Activated T-cell treated with anti-CD3 and anti-CD28 coated beads for 1 hour (primary cell): ENCODE data around the gene C21orf91.
"Not testable (repeated sequence)": the region's sequence is repeated elsewhere in the genome, so short reads cannot be mapped to it uniquely, and the experiment has no call there.

Source experiments
- DNase-seq: peaks from one replicate; pipeline ENCODE4 v3.0.0-alpha.2; 2020; ENCODE audit warnings: low read depth

C21orf91 gene

DNA sequence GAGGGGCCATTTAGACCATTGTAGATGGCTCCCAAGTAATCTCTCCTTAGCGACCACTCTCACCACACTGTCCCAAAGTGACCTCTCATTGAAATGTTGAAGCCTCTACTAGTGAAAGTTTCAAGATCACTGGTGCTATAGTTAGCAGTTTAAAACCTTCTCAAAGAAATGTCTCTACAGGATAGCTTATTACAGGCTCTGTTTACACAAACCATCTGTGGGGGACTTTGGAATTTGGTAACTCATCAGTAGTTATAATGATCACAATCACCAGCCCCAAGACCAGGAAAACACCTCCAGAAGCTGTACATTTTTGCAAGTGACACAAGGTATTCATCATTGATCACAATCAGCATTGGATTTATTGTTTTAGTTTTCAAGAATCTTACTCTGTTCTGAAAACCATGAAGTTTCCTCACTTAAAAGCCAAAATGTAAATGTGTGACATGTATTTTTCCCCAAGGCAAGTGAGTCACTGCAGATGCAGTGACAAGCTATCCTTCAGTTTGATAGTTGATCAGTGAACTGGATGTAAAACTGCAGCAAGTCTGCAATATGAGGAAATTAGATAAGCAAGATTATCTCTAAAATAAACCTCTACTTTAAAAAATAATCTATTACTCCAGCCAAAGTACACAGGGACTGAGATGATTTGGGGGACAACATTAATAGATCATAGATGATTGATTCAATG is 41.9 kb downstream of the C21orf91 start:
- DNase-seq, result no peak

DNA sequence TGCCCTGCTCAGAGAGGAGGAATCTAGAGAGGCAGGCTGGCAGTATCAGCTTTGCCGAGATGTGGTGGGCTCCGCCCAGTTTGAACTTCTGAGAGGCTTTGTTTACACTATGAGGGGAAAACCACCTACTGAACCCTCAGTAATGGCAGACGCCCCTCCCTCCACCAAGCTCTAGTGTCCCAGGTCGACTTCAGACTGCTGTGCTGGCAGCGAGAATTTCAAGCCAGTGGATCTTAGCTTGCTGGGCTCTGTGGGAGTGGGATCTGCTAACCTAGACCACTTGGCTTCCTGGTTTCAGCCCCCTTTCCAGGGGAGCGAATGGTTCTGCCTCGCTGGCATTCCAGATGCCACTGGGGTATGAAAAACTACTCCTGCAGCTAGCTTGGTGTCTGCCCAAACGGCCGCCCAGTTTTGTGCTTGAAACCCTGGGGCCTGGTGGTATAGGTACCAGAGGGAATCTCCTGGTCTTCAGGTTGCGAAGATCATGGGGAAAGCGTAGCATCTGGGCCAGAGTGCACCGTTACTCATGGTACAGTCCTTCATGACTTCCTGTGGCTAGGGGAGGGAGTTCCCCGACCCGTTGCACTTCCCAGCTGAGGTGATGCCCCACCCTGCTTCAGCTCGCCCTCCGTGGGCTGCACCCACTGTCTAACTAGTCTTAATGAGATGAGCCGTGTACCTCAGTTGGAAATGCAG is 43.6 kb downstream of the C21orf91 start:
- no peak for DNase-seq

GRCh38 chr21:17775021-17775420 is 44.1 kb downstream of the C21orf91 start:
- not testable (repeated sequence) for DNase-seq

- no peak for DNase-seq
Observed at GRCh38 chr21:17769447-17769845, 49.7 kb downstream of the C21orf91 start.

DNA sequence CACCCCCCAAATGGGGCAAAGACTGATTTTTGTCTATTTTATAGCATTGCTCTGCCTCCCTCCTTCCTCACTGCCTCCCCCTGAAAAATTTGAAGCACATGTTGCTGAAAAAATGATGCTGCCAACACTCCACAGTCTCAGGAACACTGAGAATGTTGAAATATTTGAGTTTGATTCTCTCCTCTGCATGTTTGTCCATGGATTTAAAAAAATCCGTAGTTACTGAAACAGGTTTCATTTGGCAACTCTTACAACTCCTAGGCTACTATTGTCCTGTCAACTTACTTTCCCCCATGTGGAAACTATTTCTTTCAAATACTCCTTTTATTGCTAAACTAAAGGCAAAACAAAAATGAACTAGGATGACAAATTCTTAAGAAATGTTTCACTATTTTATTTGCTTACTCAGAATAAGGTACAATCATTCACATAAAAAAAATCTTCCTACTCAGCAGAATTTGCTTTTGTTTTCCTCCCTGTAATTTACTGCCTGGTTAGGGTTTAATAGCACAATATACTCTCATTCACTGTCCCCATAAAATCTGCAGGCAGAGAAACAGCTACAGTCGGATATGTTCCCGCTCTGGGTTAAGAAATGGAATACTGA is 50.2 kb downstream of the C21orf91 start:
- no peak for DNase-seq

- DNase-seq, result no peak
Observed at GRCh38 chr21:17765207-17765606, 53.9 kb downstream of the C21orf91 start.

DNA sequence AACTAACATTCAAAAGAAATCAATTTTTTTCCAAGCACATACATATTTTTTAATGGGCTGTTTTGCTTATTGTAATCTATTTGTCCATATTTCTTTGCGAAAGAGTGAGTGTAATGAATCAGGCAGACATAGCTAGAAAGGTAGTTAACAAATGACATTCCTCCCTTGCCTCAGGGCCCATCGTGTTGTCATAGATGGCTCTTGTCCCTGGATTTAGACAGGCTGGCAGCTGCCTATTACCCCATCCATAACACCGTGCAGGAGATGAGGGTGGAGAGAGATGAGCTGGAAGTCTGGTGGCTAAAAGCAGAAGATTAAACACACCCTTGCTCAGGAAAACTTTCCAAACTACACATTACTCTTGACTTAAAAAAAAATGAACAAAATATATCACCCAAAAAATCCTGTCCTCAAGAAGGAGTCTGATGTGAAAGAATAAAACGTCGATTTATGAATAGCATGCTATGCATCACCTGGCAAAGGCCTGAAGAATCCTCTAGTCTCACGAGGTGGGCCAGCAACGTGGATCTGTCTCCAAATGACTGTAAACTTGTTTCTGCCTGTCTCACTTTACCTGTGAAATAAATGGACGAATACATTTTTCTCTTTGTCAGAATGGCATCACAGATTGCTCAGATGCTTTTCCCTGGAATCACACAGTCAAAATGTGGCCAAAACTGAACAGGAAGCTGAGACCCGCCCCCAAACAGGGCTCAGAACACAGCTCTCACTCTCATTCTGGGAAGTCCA is 55.7 kb downstream of the C21orf91 start:
- no peak for DNase-seq

DNA sequence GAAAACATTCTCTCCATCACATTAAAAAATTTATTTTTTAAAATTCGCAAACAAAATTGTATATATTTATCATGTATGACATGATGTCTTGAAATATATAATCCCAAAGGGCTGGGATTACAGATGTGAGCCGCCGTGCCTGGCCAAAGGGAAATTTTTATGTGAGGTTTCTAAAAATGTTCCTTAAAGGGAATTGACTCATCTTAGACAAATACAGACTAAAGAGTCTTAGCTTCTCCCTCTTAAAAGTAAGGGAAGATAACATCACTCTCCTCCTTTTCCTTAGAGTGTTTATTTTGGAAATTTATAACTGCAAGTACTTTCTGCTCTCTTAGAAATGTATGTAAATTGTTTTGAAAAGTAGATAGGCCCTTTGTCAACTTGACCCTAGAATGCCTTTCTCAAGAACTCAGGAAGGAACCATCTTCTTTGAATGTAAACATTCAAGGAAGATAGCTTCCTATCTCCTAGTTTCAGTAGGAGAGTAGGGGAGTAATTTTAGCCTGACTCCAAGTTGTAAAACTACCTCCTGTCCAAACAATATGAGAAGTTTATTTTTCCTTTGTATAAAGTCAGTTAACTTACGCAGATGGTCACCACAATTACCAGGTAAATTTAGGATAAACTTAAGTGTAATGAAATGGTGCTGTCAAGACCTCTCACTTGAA is 59.5 kb downstream of the C21orf91 start:
- DNase-seq, result no peak

DNA sequence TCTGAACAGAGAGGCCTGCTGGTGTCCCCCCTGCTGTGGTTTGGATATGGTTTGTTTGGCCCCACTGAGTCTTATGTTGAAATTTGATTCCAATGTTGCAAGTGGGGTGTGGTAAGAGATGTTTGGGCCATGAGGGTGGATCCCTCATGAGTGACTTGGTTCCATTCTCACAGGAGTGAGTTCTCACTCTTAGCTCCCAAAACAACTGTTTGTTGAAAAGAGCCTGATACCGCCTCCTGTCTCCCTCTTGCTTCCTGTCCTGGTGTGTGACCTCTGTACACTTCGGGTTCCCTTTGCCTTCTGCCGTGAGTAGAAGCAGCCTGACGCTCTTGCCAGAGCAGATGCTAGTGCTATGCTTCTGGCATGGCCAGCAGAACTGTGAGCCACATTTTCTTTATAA is 60.5 kb downstream of the C21orf91 start:
- no peak for DNase-seq

DNA sequence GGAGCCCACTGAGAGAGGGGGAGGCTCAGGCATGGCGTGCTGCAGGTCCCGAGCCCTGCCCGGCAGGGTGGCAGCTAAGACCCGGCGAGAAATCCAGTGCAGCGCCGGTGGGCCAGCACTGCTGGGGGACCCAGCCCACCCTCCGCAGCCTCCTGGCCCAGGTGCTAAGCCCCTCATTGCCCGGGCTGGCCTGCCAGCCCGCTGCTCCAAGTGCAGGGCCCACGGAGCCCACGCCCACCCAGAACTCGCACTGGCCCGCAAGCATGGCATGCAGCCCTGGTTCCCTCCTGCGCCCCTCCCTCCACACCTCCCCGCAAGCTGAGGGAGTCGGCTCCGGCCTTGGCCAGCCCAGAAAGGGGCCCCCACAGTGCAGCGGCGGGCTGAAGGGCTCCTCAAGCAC is 61.5 kb downstream of the C21orf91 start:
- DNase-seq, result no peak

DNA sequence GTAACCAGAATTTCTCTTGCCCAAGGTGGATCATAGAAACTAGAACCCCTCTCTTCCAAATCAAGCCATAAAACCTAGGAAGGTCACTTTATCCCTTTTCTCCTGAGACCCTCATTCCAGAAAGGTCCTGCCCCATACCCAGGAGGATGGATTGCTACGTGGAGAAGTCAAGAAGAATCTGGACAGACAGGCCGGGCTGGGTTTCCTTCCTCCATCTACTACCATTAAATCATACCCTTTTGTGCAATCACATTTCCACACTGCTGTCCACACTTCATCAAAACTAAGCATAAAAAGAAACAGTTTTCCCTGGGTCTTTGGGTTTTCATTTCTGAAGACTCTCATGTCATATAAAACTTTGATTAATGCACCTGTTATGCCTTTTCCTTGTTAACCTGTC is 65.4 kb downstream of the C21orf91 start:
- DNase-seq, result no peak

DNA sequence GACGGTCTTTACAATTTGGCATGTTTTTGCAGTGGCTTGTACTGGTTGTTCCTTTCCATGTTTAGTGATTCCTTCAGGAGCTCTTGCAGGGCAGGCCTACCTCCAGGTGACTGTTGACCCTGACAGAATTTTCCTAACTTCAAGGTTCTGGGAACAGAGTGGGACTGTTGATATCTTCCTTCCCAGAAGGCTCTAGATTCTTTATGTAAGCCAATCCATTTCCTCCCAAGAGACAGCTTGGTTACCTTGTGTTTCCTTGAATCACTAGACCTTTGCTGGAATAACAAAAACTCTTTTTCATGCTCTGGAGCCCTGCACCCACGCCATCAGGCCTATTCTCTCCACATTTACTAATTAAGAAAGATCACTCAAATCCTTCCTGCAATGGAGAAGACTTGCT is 67.0 kb downstream of the C21orf91 start:
- no peak for DNase-seq

DNA sequence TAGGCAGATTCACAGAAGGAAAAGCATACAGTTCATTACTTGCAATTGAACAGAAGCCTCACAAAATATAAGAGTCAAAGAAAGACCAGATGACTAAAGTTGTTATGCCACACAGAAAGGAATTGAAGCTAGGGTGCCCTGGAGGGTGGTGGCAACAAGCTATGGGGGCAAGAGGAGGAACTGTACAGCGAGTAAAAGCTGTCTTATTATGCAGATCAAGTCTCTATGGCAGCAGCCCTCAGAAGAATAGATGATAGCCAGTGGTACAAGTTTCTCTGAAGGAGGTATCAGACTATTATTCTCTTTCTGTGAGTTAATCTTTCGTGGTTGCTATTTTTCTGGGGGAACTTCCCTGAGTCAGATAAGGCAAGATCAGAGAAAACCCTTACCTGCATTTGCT is 72.2 kb downstream of the C21orf91 start:
- DNase-seq, result no peak

GRCh38 chr21:17745086-17745485 is 74.1 kb downstream of the C21orf91 start:
- DNase-seq, result no peak

GRCh38 chr21:17742940-17743592 is 76.1 kb downstream of the C21orf91 start:
- DNase-seq, result no peak

GRCh38 chr21:17742181-17742580 is 77.0 kb downstream of the C21orf91 start:
- no peak for DNase-seq
